CD4-positive, alpha-beta T cell (primary cell): ENCODE data around the gene ATP11A. TPM values are rescaled to one million over a fixed set of nuclear protein-coding genes. Genes with fewer than 3 reads are reported as not detected.

ENCODE experiments used
- ATAC-seq: fragments of 200-7000 bp; cut with Tn5 transposase; one replicate; pipeline ENCODE4 v1.10.0; 2022; ENCODE audit warnings: mild to moderate bottlenecking; ENCODE audit not compliant: poor library complexity
- CTCF ChIA-PET: fragments of 350-600 bp; sonication (Branson Sonifier 250); formaldehyde crosslinking; loops from one replicate; lab custom pipeline; 2021; ENCODE audit warnings: antibody characterized with exemption, inconsistent platforms; lab: Charles Lee
- POLR2A ChIA-PET: fragments of 350-600 bp; sonication (Branson Sonifier 250); formaldehyde crosslinking; loops from one replicate; lab custom pipeline; 2021; ENCODE audit warnings: antibody characterized with exemption, inconsistent platforms; lab: Charles Lee
- DNase-seq, 14 experiments: peaks; one replicate each; pipeline ENCODE4 v3.0.0-alpha.2; 2013 to 2020; ENCODE audit warnings: mixed read lengths in 2 of 14
- H3K27ac ChIP-seq, 2 donors: one replicate each; pipeline versions ENCODE4 v1.5.1 to v1.7.0; 2013; ENCODE audit warnings: low read length in 2 of 2, low read depth in 1 of 2, mild to moderate bottlenecking in 1 of 2
- H3K27me3 ChIP-seq, 2 experiments: 1 replicate in 1 of 2; 2 replicates in 1 of 2; pipeline versions ENCODE4 v1.6.1 to v1.7.0; 2013; ENCODE audit warnings: low read length in 2 of 2, control low read depth in 1 of 2, mild to moderate bottlenecking in 1 of 2, moderate library complexity in 1 of 2; ENCODE audit not compliant: insufficient read depth in 2 of 2, control insufficient read depth in 1 of 2
- H3K36me3 ChIP-seq: one replicate; pipeline ENCODE4 v1.6.1; 2013; ENCODE audit warnings: low read length, control low read depth; ENCODE audit not compliant: insufficient read depth
- H3K4me1 ChIP-seq: one replicate; pipeline ENCODE4 v1.6.1; 2013; ENCODE audit warnings: low read length, control low read depth; ENCODE audit not compliant: insufficient read depth
- H3K4me3 ChIP-seq: one replicate; pipeline ENCODE4 v1.5.1; 2013; ENCODE audit warnings: mild to moderate bottlenecking, low read length, moderate library complexity
- H3K9me3 ChIP-seq, 2 experiments: 1 replicate in 1 of 2; 2 replicates in 1 of 2; pipeline versions ENCODE4 v1.6.1 to v1.7.0; 2013; ENCODE audit warnings: low read length in 2 of 2, mild to moderate bottlenecking in 2 of 2, control low read depth in 1 of 2, moderate library complexity in 1 of 2; ENCODE audit not compliant: control insufficient read depth in 1 of 2, insufficient read depth in 1 of 2
- H3K27ac Mint-ChIP-seq: one replicate; pipeline ENCODE4 v1.8.0; 2020; ENCODE audit warnings: mixed read lengths
- H3K27me3 Mint-ChIP-seq: one replicate; pipeline ENCODE4 v1.8.0; 2021; ENCODE audit warnings: mixed read lengths
- H3K36me3 Mint-ChIP-seq: one replicate; pipeline ENCODE4 v1.8.0; 2021; ENCODE audit warnings: low read depth, mixed read lengths
- H3K4me1 Mint-ChIP-seq: one replicate; pipeline ENCODE4 v1.8.0; 2021; ENCODE audit warnings: low read depth, mixed read lengths
- H3K4me3 Mint-ChIP-seq: one replicate; pipeline ENCODE4 v1.8.0; 2020; ENCODE audit warnings: mild to moderate bottlenecking, mixed read lengths
- H3K9me3 Mint-ChIP-seq: one replicate; pipeline ENCODE4 v1.8.0; 2020; ENCODE audit warnings: mixed read lengths
- intact Hi-C, 2 experiments: fragments of 100-400 bp; cut with DNase I in 1 of 2; cut with micrococcal nuclease in 1 of 2; formaldehyde crosslinking; loops; one replicate each; pipeline versions ENCODE4 v1.15.1 to v1.9.0; 2023 to 2025; cut with DNase I, micrococcal nuclease
- total RNA-seq, 174 experiments: library from RNA in 2 of 174; stranded (reverse) in 2 of 174; gene quantifications; one replicate each; pipeline ENCODE4 v1.2.3 and lab custom pipeline; 2021 to 2026
- TF ChIP-seq, protein P1 (sequence below): fragments of 200-600 bp; IDR thresholded peaks from one replicate; pipeline ENCODE4 v1.8.0; 2022; ENCODE audit warnings: antibody characterized with exemption, mild to moderate bottlenecking

Gene ATP11A
- total RNA-seq, 2 experiments from 2014 or later = 56.7 to 66.8 TPM

- H3K4me1 ChIP-seq = no peaks in the 10 kb centered on the region
- Mint-ChIP-seq H3K27ac (no peak overlapping the region), H3K36me3 (no peaks in the 10 kb centered on the region), H3K27me3 (peaks cover 7% of the 10 kb centered on the region), H3K4me1 (no peaks in the 10 kb centered on the region), H3K9me3 (no peaks in the 10 kb centered on the region), H3K4me3 (no peak overlapping the region)
- CTCF ChIA-PET = no interaction called here
- intact Hi-C loops = no loop called here
- H3K36me3 ChIP-seq = no peaks in the 10 kb centered on the region
- TF ChIP-seq, protein P1, sequence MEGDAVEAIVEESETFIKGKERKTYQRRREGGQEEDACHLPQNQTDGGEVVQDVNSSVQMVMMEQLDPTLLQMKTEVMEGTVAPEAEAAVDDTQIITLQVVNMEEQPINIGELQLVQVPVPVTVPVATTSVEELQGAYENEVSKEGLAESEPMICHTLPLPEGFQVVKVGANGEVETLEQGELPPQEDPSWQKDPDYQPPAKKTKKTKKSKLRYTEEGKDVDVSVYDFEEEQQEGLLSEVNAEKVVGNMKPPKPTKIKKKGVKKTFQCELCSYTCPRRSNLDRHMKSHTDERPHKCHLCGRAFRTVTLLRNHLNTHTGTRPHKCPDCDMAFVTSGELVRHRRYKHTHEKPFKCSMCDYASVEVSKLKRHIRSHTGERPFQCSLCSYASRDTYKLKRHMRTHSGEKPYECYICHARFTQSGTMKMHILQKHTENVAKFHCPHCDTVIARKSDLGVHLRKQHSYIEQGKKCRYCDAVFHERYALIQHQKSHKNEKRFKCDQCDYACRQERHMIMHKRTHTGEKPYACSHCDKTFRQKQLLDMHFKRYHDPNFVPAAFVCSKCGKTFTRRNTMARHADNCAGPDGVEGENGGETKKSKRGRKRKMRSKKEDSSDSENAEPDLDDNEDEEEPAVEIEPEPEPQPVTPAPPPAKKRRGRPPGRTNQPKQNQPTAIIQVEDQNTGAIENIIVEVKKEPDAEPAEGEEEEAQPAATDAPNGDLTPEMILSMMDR = no peak
- H3K4me3 ChIP-seq = no peak overlapping the region
- no peak for ATAC-seq
- peaks cover 0 to 5% of the 10 kb centered on the region in 2 experiments for H3K27me3 ChIP-seq
- DNase-seq = no peak
- no peak overlapping the region for H3K27ac ChIP-seq
- H3K9me3 ChIP-seq = peaks cover 6 to 14% of the 10 kb centered on the region in 2 experiments
- POLR2A ChIA-PET = no interaction called here
Observed at GRCh38 chr13:112910016-112910415, 220.2 kb downstream of the ATP11A start.

- intact Hi-C loops = no loop called here
- Mint-ChIP-seq H3K4me3 (no peak overlapping the region), H3K27ac (no peak overlapping the region), H3K4me1 (no peaks in the 10 kb centered on the region), H3K9me3 (no peaks in the 10 kb centered on the region), H3K27me3 (peaks cover 11% of the 10 kb centered on the region), H3K36me3 (no peaks in the 10 kb centered on the region)
- no peaks in the 10 kb centered on the region for H3K4me1 ChIP-seq
- H3K9me3 ChIP-seq = peaks cover 0 to 10% of the 10 kb centered on the region in 2 experiments
- H3K4me3 ChIP-seq = no peak overlapping the region
- H3K27ac ChIP-seq = no peak overlapping the region
- ATAC-seq = no peak
- ChIA-PET CTCF (no interaction called here), POLR2A (no interaction called here)
- H3K36me3 ChIP-seq = no peaks in the 10 kb centered on the region
- TF ChIP-seq, protein P1 = no peak
- no peak for DNase-seq
- peaks cover 0 to 2% of the 10 kb centered on the region in 2 experiments for H3K27me3 ChIP-seq
Observed at GRCh38 chr13:112910616-112911280, 220.9 kb downstream of the ATP11A start.

- no peak overlapping the region for H3K4me3 ChIP-seq
- no peaks in the 10 kb centered on the region for H3K36me3 Mint-ChIP-seq
- intact Hi-C loops = no loop called here
- no peak overlapping the region for H3K27ac Mint-ChIP-seq
- H3K4me3 Mint-ChIP-seq = no peak overlapping the region
- no peak for ATAC-seq
- H3K9me3 ChIP-seq = peaks cover 0 to 4% of the 10 kb centered on the region in 2 experiments
- TF ChIP-seq, protein P1 = no peak
- ChIA-PET POLR2A (no interaction called here), CTCF (no interaction called here)
- no peaks in the 10 kb centered on the region for H3K4me1 Mint-ChIP-seq
- H3K27me3 Mint-ChIP-seq = peaks cover 15% of the 10 kb centered on the region
- H3K27ac ChIP-seq = no peak overlapping the region
- no peaks in the 10 kb centered on the region for H3K36me3 ChIP-seq
- DNase-seq = no peak
- H3K27me3 ChIP-seq = peaks cover 0 to 2% of the 10 kb centered on the region in 2 experiments
- no peaks in the 10 kb centered on the region for H3K4me1 ChIP-seq
- no peaks in the 10 kb centered on the region for H3K9me3 Mint-ChIP-seq
Observed at GRCh38 chr13:112911285-112911701, 221.5 kb downstream of the ATP11A start.
